Measurements from ENCODE around the gene ADI1. TPM values are rescaled to one million over a fixed set of nuclear protein-coding genes. Genes with fewer than 3 reads are reported as not detected.

The ADI1 gene, protein sequence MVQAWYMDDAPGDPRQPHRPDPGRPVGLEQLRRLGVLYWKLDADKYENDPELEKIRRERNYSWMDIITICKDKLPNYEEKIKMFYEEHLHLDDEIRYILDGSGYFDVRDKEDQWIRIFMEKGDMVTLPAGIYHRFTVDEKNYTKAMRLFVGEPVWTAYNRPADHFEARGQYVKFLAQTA
- total RNA-seq: 10 to 100 TPM; 40.2 to 98.6 (median 92.3) TPM

DNA sequence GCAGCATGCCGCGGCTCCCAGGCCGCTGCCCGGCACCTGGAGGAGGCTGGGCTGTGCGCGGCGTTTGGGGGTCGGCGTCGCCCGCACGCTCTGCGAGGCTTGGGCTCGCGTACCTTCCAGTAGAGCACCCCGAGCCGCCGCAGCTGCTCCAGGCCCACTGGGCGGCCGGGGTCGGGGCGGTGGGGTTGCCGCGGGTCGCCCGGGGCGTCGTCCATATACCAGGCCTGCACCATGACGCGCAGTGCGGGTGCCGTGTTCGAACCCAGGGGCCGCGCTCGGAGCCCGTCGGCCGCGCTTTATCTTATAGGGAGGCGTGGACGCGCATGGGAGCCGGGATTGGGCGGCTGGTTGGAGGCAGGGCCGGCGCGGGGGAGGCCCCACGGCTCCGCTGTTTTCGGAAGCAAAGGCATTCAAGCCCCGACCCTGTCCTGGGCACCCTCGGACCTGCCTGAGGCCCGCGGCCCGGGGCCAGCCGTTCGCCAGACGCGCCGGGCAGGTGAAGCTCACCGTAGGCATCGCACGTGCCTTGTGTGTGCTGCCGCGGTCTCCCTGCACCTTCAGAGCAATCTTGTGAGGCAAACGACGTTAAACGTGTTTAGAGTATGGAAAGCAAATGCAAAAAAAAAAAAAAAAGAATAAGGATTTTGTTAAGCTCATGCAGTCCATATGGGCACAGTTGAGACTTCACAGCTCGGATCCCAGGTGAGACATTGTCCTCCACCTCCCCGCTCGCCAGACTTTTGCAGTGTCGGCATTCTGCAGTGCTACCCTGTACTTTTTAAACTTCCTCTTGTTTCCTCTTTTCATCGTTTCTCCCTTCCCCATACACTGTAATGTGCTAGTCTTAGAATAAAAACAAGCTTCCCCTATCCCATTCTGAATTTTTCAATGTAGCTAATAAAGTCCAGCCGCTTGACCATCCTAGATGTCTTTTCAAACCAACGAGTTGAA lies at the start of gene ADI1:
TSS of gene ADI1 (minus strand) at position 277 of the 951 bp plus-strand sequence. CDS start at position 233, 44 bp downstream.
- TF ChIP-seq POLR2A (IDR thresholded peaks at IDR 0.05): peak; percentile 52 to 84
- TF ChIP-seq, protein P1, sequence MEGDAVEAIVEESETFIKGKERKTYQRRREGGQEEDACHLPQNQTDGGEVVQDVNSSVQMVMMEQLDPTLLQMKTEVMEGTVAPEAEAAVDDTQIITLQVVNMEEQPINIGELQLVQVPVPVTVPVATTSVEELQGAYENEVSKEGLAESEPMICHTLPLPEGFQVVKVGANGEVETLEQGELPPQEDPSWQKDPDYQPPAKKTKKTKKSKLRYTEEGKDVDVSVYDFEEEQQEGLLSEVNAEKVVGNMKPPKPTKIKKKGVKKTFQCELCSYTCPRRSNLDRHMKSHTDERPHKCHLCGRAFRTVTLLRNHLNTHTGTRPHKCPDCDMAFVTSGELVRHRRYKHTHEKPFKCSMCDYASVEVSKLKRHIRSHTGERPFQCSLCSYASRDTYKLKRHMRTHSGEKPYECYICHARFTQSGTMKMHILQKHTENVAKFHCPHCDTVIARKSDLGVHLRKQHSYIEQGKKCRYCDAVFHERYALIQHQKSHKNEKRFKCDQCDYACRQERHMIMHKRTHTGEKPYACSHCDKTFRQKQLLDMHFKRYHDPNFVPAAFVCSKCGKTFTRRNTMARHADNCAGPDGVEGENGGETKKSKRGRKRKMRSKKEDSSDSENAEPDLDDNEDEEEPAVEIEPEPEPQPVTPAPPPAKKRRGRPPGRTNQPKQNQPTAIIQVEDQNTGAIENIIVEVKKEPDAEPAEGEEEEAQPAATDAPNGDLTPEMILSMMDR (IDR thresholded peaks at IDR 0.05 in 4 of 5, conservative IDR thresholded peaks at IDR 0.05 in 1 of 5): no peak
- ATAC-seq: peak; percentile 68 to 74
- peak within 1 kb of the TSS; percentile 96 to 99 (median 97) for H3K27ac ChIP-seq
- H3K9me3 ChIP-seq: no peaks in the 10 kb centered on the region
- no peaks in the 10 kb centered on the region for H3K27me3 ChIP-seq
- in situ Hi-C loops (cut with MboI; ENCODE audit: low sequenced_read_pairs in 4 of 4): loop anchor here in 1 of 4 donors (10.0 kb wide), 1 partner anchor 55 kb away; the partner anchor contains the start of gene RPS7
- no peaks in the 10 kb centered on the region for H3K36me3 ChIP-seq
- intact Hi-C loops (cut with DNase I; ENCODE audit: low total_unique reads): loop anchor here (1.0 to 5.0 kb wide), 2 partner anchors 58 to 140 kb away; partner anchors contain the start of genes RPS7 and TRAPPC12
- peaks cover 26 to 31% of the 10 kb centered on the region in 2 donors for H3K4me1 ChIP-seq
- peak within 1 kb of the TSS; percentile 79 to 98 (median 90) for H3K4me3 ChIP-seq
- DNase-seq: peak; percentile 52 to 72

GRCh38 chr2:3566806-3567205 lies 47.5 kb upstream of the ADI1 start:
- intact Hi-C loops (cut with DNase I; ENCODE audit: low total_unique reads): no loop called here

DNA sequence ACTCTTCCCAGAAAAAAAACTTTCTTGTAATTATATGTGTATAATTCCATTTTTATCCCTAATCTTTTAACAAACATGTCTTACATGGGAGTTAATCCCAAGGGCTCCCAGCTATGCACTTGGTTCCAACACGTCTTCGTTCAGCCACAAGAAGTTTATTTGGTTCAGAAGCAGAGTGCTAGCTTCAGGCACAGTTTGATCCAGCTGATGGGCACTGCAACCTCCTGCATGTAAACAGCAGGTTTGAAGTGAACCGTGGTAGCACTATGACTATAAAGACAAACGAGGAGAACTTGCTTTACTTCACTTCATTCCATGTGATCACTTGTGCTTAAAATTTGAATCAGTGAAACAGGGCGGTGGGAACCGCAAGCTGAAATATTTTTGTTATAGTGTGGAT lies 45.8 kb upstream of the ADI1 start:
- H3K9me3 ChIP-seq: no peaks in the 10 kb centered on the region

More at GRCh38 chr2:3566806-3567205, 47.5 kb upstream of the ADI1 start:
- TF ChIP-seq POLR2A (IDR thresholded peaks at IDR 0.05): no peak
- TF ChIP-seq, protein P1 (IDR thresholded peaks at IDR 0.05 in 4 of 5, conservative IDR thresholded peaks at IDR 0.05 in 1 of 5): no peak
- no peak overlapping the region for H3K4me3 ChIP-seq
- in situ Hi-C loops (cut with MboI; ENCODE audit: low sequenced_read_pairs in 4 of 4): loop anchor here in 2 of 4 donors (25.0 kb wide), 1 partner anchor 180 kb away; the partner anchor contains the start of genes EIPR1 (in 2 of the 2) and TRAPPC12 (in 2 of the 2)
- H3K36me3 ChIP-seq: no peaks in the 10 kb centered on the region
- no peak overlapping the region for H3K27ac ChIP-seq
- ATAC-seq (no peak), DNase-seq (no peak)
- H3K4me1 ChIP-seq: no peaks in the 10 kb centered on the region
- H3K9me3 ChIP-seq: no peaks in the 10 kb centered on the region
- H3K27me3 ChIP-seq: no peaks in the 10 kb centered on the region

DNA sequence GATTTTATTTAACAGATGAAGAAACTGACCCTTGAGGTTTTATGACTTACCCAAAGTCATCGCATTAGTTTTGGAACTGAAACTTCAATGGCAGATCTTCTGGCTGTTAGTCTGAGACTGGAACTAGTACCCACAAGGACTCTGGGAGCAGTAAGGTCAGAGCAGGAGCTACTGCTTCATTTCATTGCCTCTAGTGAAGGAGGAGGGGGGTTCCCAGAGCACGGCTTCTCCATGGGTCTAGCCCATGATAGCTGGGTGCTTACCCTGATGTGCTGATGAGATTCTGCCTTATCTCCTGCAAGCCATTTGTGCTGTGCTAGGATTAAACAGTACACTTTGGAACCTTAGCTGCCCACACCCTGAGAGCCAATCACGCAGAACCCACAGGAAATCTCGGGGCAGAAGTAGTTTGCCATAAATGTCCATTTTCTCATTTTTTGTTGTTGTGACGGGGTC lies 44.2 kb upstream of the ADI1 start:
- Histone ChIP-seq H3K4me3 (no peak overlapping the region), H3K36me3 (no peaks in the 10 kb centered on the region), H3K27ac (no peak overlapping the region), H3K27me3 (no peaks in the 10 kb centered on the region), H3K9me3 (no peaks in the 10 kb centered on the region), H3K4me1 (peaks cover 8% of the 10 kb centered on the region in 2 donors)
- no peak for ATAC-seq
- no peak for DNase-seq
- intact Hi-C loops (cut with DNase I; ENCODE audit: low total_unique reads): no loop called here
- in situ Hi-C loops (cut with MboI; ENCODE audit: low sequenced_read_pairs in 4 of 4): loop anchor here in 2 of 4 donors (25.0 kb wide), 1 partner anchor 176 kb away; the partner anchor contains the start of genes EIPR1 (in 2 of the 2) and TRAPPC12 (in 2 of the 2)
- TF ChIP-seq POLR2A (IDR thresholded peaks at IDR 0.05): no peak
- TF ChIP-seq, protein P1 (IDR thresholded peaks at IDR 0.05 in 4 of 5, conservative IDR thresholded peaks at IDR 0.05 in 1 of 5): no peak

More for the DNA sequence above, 45.8 kb upstream of the ADI1 start:
- intact Hi-C loops (cut with DNase I; ENCODE audit: low total_unique reads): no loop called here
- TF ChIP-seq, protein P1 (IDR thresholded peaks at IDR 0.05 in 4 of 5, conservative IDR thresholded peaks at IDR 0.05 in 1 of 5): no peak
- no peak for TF ChIP-seq POLR2A (IDR thresholded peaks at IDR 0.05)
- DNase-seq (no peak), ATAC-seq (no peak)
- no peak overlapping the region for H3K4me3 ChIP-seq
- in situ Hi-C loops (cut with MboI; ENCODE audit: low sequenced_read_pairs in 4 of 4): loop anchor here in 2 of 4 donors (25.0 kb wide), 1 partner anchor 178 kb away; the partner anchor contains the start of genes EIPR1 (in 2 of the 2) and TRAPPC12 (in 2 of the 2)
- H3K27me3 ChIP-seq: no peaks in the 10 kb centered on the region
- H3K27ac ChIP-seq: no peak overlapping the region
- no peaks in the 10 kb centered on the region for H3K4me1 ChIP-seq
- no peaks in the 10 kb centered on the region for H3K36me3 ChIP-seq
